H1 (cell line): ENCODE measurements around the gene ADAM23. TPM values are rescaled to one million over a fixed set of nuclear protein-coding genes. Genes with fewer than 3 reads are reported as not detected.

Source experiments
- ATF3 ChIP-seq: IDR thresholded peaks from 2 replicates; pipeline ENCODE4 v1.6.1; 2011; ENCODE audit warnings: low read depth, mild to moderate bottlenecking, low read length; ENCODE audit not compliant: insufficient read depth
- CEBPB ChIP-seq: IDR thresholded peaks from 2 replicates; pipeline ENCODE4 v1.6.1; 2012; ENCODE audit warnings: low read depth, low read length
- CHD2 ChIP-seq: IDR thresholded peaks from 2 replicates; pipeline ENCODE4 v1.6.1; 2012; ENCODE audit warnings: low read length, improper control_type of control experiment
- CHD7 ChIP-seq: fragments of 300-600 bp; sonication (generic); IDR thresholded peaks from 2 replicates; pipeline ENCODE4 v1.7.1; 2012; ENCODE audit warnings: low read length, moderate library complexity, mild to moderate bottlenecking, inconsistent platforms; ENCODE audit not compliant: insufficient replicate concordance
- CREB1 ChIP-seq: IDR thresholded peaks from 2 replicates; pipeline ENCODE4 v1.6.1; 2012; ENCODE audit warnings: inconsistent platforms
- polyA plus RNA-seq, 7 experiments: library from polyadenylated mRNA; depleted of rRNA in 3 of 7; stranded (reverse) in 5 of 7; unstranded in 2 of 7; fragments of >200 nt in 5 of 7; fragments of 200-250 nt in 2 of 7; gene quantifications; 1 replicate in 5 of 7; 2 replicates in 1 of 7; 4 replicates in 1 of 7; pipeline versions ENCODE4 v1.2.1 to v1.2.3, GENCODE V29; 2011 to 2013; ENCODE audit warnings: missing spikeins in 2 of 7, mixed read lengths in 2 of 7
- total RNA-seq: library from RNA; stranded (reverse); fragmentation: NEBNext Ultra II Directional; extraction: Animal tissue kit (Norgen Biotek cat#: 25700); gene quantifications from 2 replicates; pipeline ENCODE4 v1.2.1, GENCODE V29; 2021

Gene ADAM23
- total and polyA plus RNA-seq, 2 of the 8 experiments (the other 6 are each of a cell fraction or from before 2014, with no cell fraction given) = 9.9 to 20.8 TPM

- TF ChIP-seq CHD2 (no peak), ATF3 (no peak), CHD7 (no peak), CEBPB (no peak), CREB1 (no peak)
These were observed 37.3 kb downstream of the ADAM23 start (continued) for GRCh38 chr2:206480620-206481019.
